NCI-H82 treated with DMSO at 0.1 percent for 48 hours (cell line): ENCODE measurements around the gene SLC27A4.

Source experiments
- DNase-seq: peaks from one replicate; lab custom pipeline; 2025; ENCODE audit not compliant: unreplicated experiment; lab: John Stamatoyannopoulos, UW

SLC27A4 gene

DNA sequence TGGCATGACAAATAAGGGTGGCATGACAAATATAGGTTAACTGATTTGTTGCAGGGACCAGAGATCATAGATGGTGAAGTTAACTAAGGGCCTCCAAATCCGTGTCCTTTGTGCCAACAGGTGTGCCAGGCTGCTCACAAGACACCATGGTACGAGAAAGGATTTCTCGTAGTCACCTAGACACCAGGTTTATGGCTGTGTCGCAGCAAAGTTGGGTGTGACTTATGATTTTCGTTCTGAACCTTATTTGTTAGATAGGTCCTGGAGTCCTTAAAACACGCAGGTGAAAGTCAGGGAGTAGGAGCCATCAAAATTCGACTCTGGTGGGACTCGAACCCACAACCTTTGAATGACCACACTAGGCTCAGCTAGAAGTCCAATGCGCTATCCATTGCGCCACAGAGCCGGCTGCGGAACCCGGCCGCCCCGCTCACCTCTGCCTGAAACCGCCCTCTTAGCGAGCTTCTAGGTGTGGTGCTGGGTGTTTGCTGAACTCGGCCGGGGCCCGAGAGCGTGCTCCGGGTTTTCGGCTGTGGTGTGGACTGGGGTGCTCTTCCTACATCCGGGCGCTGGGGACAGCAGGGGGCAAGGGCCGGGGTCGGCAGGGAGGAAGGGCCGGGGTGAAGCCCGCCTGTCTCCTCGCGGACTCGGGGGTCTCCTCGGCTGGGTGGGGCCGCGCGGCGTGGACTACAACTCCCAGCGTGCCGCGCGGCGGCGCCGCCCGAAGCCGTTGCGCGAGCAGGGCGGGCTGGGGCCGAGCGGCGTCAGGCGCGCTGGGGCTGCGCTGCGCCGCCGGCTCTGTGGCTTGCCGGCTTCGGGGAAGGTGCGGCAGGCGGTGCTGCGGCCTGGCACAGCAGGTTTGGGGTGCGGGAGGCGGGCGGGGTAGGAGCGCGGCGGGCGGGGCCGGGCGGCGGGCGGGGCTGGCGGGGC is at the start of gene SLC27A4:
SLC27A4 (plus strand) TSS at position 767 of the 930 bp plus-strand sequence. CDS start 2,606 bp downstream, outside the sequence.
- peak; percentile 25 for DNase-seq

DNA sequence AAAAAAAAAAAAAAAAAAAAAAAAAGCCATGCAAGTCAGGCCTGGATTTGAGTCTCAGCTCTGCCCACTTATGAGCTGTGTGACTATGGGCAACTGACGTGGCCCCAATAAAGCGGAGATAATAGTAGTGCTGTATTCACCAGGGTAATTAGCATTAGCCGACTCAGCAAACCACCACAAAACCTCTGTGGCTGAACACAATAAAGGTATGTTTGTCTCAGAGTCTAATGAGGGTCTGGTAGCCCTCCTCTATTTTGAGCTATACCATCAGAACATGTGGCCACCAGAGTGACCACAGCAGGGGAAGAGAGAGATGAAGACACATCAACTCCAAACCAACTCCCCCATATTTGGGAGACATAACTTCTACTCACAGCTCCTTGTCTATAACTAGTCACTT is 48.3 kb upstream of the SLC27A4 start:
- no peak for DNase-seq

DNA sequence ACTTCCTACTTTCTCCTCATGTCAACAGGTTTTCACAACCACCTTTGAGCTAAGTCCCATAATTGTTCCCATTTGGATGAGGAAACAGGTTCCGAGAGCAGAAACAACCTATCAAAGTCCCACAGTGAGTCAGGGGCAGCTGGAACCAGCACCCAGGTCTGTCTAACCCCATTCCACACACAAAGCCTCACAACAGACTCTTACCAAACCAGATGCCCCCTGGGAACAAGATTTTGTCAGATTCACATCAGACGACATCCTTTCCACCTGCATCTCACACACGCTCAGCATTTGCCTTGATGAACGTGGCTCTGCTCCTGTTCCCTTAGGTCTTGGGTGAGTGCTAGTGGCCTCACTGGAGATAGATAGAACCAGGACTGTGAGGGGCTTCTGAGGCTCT is 47.2 kb upstream of the SLC27A4 start:
- DNase-seq, result no peak

DNA sequence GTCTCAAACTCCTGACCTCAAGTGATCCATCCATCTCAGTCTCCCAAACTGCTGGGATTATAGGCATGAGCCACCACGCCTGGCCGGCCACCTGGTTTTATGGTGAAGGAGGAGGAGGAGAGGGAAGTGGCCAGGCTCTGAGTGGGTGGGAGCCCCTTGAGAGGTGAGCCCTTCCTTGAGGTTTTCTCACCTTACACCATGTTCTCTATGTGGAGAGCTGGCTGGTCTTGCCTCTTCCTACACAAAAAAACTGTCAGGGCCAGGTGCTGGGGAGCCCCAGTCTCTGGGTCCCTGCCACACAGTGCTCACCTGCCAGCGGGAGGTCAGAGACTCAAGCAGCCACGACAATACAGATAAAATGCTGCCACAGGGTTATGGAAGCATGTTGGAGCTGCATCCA is 46.2 kb upstream of the SLC27A4 start:
- DNase-seq, result no peak

DNA sequence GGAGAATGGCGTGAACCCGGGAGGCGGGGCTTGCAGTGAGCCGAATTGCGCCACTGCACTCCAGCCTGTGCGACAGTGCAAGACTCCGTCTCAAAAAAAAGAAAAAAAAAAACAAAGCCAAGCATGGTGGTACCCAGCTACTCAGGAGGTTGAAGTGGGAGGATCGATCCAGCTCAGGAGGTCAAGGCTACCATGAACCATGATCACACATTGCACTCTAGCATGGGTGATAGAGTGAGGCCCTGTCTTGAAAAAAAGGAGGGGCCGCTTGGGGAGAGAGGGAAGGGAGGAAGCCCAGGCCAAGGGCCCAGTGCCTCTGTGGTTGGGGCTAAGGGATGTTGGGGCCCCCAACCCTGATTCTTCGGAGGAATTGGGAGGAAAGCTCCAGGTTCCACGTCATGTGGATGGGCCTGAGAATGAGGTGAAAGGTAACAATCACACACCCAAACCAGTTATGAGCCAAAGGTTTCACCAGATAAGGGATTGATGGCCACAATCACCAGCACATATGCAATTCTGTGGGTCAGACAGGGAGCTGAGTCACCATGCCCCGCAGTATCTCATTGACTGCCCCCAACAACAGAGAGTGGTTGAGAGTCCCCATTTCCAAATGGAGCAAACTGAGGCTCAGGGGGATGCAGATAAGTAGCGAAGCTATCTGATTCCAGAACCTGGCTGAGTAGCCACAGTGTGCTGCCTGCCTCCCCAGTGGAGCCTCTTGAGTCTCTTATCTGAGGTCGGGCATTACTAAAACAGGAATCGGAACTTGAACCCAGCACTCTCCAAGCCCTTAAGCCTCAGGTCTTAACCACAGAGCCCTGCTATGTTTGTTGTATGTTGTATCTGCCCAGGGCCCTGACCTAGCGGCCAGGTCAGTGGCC is 43.7 kb upstream of the SLC27A4 start:
- DNase-seq, result no peak

DNA sequence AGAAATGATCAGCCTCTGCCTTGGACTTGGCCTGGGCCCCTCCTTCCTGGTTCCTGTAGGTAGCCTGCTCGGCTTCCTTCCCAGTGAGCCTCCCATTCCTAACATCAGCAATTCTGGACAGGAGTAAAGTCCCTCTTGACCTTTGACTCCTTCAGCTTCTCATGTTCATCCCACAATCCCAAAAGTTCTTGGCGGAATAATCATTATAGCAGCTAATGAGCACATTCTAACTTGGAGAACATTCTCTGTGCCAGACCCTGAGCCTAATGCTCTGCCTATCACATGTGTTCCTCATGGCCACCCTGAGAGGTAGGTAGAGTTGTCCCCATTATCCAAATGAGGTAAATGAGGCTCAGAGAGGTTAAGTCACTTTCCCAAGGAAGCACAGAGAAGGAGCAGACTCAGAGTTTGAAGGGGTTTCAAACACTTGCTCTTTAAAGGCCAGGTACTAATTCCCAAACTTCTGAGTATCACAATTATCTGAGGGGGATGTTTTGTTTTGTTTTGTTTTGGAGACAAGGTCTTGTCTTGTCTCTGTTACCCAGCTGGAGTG is 43.0 kb upstream of the SLC27A4 start:
- no peak for DNase-seq

DNA sequence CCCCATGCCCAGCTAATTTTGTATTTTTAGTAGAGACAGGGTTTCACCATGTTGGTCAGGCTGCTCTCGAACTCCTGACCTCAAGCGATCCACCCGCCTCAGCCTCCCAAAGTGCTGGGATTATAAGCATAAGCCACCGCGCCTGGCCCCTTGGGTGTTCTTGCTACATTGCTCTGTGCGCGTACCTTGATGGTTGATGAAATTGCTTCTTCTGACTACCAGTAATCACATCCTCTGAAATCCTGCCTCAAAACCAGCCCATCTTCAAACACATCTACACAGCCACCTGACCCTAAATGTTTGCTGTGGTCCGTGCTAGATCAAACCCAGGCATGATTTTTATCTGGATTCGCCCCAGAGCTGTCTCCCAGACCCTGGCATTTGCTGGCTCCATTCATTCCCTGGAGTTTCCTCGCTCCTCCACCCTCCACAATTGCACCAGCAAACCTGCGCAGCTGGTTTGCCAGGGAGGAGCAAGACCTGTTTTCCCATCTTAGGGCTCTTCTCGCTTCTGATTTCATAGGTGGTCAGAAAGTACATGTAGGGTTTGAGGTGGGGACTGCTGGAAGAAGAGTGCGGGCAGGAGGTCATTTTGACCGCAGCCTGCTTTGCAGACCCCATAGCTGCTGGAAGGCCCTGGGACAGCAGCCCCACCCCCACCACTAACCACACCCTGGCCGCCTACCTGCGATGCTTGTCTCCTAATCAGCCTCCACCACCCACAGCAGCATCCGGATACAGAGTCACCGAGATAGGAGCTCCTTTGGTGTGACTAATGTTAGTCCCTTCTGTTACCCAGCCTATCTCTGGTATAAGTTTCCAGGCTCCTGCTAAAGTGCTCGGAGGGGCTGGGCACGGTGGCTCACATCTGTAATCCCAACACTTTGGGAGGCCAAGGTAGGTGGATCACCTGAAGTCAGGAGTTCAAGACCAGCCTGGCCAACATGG is 41.5 kb upstream of the SLC27A4 start:
- DNase-seq, result no peak

DNA sequence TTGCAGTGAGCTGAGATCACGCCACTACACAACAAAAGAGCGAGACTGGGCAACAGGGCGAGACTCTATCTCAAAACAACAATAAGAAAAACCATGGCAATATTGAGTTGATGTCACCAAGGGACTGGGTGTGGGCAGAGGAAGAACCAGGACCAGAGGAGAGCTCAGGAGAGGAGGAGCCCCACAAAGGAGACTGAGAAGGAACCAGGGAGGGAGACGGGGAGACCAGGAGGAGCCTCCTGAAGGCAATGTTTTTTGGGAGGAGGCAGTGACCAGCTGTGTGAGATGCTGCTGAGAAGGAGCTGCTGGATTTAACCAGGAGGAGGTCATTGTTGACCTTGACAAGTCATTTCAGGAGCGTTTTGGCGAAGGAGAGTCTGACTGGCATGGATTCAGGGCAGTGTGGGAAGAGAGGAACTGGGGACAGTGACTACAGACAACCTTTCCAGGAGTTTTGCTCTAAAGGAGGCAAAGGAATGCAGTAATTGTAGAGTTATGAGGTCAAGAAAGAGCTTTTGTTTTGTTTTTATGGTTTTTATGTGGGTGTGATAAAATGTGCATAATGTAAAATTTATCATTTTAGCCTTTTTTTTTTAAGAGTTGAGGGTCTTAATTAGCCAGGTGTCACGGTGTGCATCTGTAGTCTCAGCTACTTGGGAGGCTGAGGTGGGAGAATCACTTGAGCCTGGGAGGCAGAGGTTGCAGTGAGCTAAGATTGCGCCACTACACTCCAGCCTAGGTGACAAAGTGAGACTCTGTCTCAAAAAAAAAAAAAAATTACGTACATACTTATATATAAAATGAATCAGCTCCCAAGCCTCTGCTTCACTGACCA is 36.0 kb upstream of the SLC27A4 start:
- DNase-seq, result no peak

DNA sequence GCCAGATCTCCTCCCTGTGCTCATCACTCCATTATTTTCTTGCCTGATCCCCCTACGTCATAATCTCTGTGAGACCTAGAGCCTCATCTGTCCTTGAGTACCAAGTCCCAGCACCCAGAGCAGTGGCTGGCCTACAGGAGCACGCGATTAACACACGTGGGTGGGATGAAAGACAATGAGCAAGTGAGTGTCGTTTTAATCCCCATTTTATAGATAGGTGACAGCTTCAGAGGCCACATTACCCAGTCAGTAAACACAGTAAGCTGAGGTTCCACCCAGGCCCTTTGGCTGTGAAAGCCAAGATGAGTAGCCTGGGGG is 35.4 kb upstream of the SLC27A4 start:
- peak; percentile 95 for DNase-seq

DNA sequence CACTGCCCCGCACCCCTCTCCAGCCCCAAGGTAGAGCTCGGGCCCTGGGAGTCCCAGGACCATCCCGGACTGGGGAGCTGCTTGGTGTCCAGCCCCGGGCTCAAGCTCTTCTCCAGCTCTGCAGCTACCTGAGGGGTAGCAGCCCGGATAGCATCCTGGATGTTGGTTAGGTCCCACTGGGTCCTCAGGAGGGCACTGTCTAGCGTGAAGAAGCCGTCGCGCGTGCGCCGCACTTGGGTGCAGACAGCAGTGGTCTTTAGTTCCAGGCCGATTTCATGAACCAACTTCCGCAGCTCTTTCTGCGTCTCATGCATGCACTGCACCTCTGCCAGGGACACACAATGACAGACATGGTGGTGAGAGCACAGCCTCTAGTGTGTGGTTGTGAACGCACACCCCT is 30.8 kb upstream of the SLC27A4 start:
- no peak for DNase-seq

DNA sequence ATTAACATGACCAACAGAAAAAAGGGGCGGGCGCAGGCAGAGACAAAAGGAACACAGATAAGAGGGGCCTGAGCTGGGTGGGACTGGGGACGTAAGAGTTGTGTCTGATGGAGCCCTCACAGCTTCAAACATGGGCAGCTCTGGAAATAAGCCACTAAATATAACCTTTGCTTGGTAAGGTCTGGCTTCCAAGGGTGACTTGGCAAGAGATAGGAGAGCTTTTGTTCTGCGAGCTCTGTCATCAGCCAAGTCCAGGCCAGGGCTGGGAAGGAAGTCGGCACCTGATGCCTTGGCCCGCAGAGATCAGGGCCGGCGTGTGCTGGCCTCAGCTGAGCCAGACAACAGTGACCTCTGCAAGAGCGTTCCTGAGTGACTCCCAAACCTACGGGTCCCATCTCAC is 29.9 kb upstream of the SLC27A4 start:
- DNase-seq, result no peak

DNA sequence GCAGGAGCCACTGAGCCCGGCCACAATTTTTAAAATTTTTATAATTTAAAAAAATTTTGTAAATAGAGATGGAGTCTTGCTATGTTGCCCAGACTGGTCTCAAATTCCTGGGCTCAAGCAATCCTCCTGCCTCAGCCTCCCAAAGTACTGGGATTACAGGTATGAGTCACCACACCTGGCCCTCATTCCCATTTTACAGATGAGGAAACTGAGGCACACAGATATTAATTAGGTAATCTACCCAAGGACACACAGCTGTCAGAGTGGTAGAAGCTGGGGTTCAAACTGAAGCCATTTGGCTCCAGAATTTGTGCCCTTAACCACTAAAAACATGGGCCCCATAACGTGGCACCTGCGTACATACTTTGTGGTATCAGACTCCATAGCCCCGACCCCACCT is 25.6 kb upstream of the SLC27A4 start:
- no peak for DNase-seq

DNA sequence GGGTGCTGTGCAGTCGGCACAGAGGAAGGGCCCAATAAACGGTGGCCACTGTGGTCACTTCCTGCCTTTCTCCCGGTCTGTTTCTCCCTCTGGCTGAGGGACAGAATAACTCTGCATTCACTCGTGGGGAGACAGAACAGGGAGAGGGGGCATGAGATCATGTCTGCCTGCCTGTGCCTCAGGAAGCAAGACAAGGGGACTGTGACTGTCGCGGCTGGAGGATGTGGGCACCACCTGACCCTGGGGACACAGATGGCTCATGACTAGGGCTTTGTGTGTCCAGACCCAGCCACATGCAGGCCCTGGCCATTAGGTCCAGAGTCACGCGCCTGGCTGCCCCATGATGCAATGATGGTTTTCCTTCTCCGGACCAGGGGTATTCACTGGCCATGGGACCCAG is 23.9 kb upstream of the SLC27A4 start:
- DNase-seq, result no peak

DNA sequence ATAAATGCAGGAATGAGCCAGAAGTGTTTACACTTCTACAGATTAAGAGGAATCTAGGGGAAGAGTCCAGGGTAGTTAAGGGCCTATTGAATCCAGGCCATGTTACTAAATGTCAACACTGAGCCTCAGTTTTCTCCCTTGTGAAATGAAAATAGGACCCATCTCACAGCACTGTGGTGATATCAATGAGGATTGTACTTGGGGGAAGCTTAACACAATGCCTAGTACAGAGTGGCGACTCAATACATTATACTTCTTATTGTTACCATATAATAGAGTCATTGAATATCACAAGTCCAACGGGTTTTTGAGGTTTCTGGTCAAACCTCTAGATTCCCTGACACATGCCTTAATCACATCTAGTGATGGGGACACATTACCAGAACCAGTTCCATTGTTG is 22.7 kb upstream of the SLC27A4 start:
- no peak for DNase-seq

DNA sequence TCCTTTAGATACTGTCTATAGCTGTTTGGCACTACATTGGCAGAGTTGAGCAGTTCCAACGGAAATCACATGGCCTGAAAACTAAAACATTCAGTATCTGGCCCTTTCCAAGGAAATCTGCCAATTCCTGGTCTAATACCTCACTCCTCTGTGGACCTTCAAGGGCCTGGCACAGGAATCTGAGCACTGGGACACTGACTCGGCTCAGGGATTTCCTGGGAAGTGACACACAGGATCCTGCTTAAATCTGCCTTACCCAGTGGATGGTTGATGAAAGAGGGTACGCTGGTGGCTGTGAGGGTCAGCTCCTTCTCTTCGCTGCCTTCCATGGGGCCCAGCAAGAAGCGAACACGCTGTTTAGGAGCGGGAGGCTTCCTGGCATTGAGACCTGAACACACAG is 19.0 kb upstream of the SLC27A4 start:
- DNase-seq, result no peak

DNA sequence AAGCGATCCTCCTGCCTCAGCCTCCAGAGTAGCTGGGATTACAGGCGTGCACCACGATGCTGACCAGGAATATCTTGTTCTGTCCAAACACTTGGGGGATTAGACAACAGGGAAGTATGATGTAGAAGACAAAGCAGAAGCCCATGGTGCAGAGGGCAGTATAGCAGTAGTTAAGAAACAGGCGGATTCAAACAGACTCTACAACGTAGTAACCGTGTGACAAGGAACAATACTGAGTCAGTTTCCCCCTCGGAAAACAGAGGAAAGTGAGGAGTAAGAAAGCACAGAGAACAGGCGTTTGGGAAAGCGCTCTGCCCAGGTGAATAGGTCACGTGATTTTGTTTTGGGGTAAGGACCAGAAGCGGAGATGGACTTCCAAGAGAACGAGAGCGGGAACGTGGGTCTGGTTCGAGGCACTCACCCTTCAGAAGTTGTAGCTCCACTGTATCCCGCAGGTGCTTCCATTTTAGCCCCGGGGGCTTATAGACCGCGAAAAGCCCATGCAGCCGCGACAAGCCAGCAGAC is 18.4 kb upstream of the SLC27A4 start:
- DNase-seq, result peak; percentile 70

DNA sequence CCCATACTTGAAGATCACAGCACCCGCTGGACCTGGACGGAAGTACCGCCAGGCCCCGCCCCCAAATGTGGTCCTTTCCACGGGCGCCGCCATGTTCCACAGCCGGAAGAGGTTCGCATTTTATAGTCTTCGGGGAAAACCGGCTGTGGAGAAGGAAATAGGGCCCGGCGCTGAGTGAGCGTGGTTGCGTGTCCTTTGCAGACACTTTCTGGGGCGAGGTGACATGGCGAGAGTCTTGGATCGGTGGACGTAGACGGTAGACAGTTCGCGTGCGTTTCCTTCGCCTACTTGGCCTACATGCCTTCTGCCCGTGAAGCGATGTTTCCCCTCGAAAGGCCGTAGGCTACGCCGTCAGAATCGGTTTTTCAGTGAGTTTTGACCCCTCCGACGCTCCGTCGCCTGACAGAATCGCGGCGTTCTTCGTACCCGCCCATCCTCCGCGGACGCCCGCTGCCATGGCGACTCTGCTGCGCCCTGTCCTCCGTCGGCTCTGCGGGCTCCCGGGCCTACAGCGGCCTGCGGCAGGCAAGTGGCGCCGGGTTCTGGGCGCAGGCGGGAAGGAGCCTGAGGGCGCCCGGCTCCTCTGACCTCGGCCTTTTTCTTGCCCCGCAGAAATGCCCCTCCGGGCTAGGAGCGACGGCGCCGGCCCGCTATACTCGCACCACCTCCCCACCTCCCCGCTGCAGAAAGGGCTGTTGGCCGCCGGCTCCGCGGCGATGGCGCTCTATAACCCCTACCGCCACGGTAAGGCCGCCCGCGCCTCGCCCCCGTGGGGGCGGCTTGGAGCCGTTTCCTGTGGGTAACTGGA is 17.7 kb upstream of the SLC27A4 start, which contains the start of the genes COQ4 and TRUB2:
COQ4 (plus strand) TSS at position 436 of the 808 bp plus-strand sequence; CDS start at position 456, 20 bp downstream.
TRUB2 (minus strand) TSS at position 44 of the 808 bp plus-strand sequence; CDS start at position 5, 39 bp downstream.
- peak; percentile 92 for DNase-seq

DNA sequence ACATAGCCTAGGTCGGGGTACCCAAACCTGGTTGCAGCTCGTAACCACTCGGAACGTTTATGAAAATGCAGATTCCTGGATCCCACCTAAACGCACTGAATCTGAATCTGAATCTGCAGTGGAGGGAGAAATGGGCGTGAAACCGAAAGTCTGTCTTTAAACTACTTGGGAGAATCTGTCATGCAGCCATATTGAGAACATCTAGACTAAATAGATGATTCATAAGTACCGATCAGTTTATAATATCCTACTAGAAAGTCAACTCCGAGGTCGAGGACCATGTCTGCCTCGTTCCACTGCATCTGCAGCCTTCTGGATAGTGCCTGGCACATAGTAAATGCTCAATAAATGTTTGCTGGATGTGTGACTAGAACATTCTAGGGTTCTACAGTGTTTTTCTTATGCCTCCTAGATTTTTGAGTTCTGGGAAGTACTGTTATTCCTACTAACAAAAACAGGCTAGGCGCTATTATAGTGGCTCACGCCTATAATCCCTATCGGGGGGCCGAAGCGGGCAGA is 17.1 kb upstream of the SLC27A4 start:
- DNase-seq, result no peak
